Measurements from ENCODE around the gene RIC3. TPM values are rescaled to one million over a fixed set of nuclear protein-coding genes. Genes with fewer than 3 reads are reported as not detected.

The RIC3 gene
- total and polyA plus RNA-seq, 2 experiments from 2014 or later = 3.2 to 3.6 TPM

- peaks cover 8% of the 10 kb centered on the region for H4K20me1 ChIP-seq (ENCODE audit: insufficient read depth, poor library complexity, severe bottlenecking)
These were observed 81.1 kb downstream of the RIC3 start for GRCh38 chr11:8087756-8088155.

GRCh38 chr11:8087185-8087584 is 81.6 kb downstream of the RIC3 start:
- H3K4me1 ChIP-seq (ENCODE audit: insufficient read depth) = peaks cover 13% of the 10 kb centered on the region
- no peaks in the 10 kb centered on the region for H3K9me3 ChIP-seq (ENCODE audit: low read depth)
- no peaks in the 10 kb centered on the region for H3K9me2 ChIP-seq (replicated peaks; ENCODE audit: insufficient read depth)
- H4K20me1 ChIP-seq (ENCODE audit: insufficient read depth, poor library complexity, severe bottlenecking) = peaks cover 10% of the 10 kb centered on the region
- H3K36me3 ChIP-seq (replicated peaks; ENCODE audit: insufficient read depth, low read depth) = no peaks in the 10 kb centered on the region
- H3K4me2 ChIP-seq = no peak overlapping the region
- H2AFZ ChIP-seq = no peak overlapping the region
- H3K4me3 ChIP-seq = no peak overlapping the region
- DNase-seq (ENCODE audit: low spot score) = no peak
- H3K27ac ChIP-seq = no peak overlapping the region
- 85% methylated on average over 4 of the region's 4 CpGs for WGBS (ENCODE audit: low lambda C conversion rate, missing lambda C conversion rate)
- no peaks in the 10 kb centered on the region for H3K27me3 ChIP-seq
- TF ChIP-seq CTCF (IDR thresholded peaks at IDR 0.05; ENCODE audit: poor library complexity) = peak; percentile 17
- no peak for TF ChIP-seq EZH2 (IDR thresholded peaks at IDR 0.05; ENCODE audit: borderline replicate concordance)
- H3K79me2 ChIP-seq = peaks cover 55% of the 10 kb centered on the region

More at GRCh38 chr11:8087756-8088155, 81.1 kb downstream of the RIC3 start:
- 88% methylated on average over 3 of the region's 3 CpGs for WGBS (ENCODE audit: low lambda C conversion rate, missing lambda C conversion rate)
- Histone ChIP-seq H3K36me3 (replicated peaks; ENCODE audit: insufficient read depth, low read depth) (no peaks in the 10 kb centered on the region), H3K9me2 (replicated peaks; ENCODE audit: insufficient read depth) (no peaks in the 10 kb centered on the region), H3K4me3 (no peak overlapping the region), H3K79me2 (peaks cover 52% of the 10 kb centered on the region), H3K27me3 (no peaks in the 10 kb centered on the region), H3K4me1 (ENCODE audit: insufficient read depth) (peaks cover 10% of the 10 kb centered on the region), H2AFZ (no peak overlapping the region), H3K4me2 (no peak overlapping the region), H3K27ac (no peak overlapping the region), H3K9me3 (ENCODE audit: low read depth) (no peaks in the 10 kb centered on the region)
- DNase-seq (ENCODE audit: low spot score) = no peak
- no peak for TF ChIP-seq EZH2phosphoT487 (IDR thresholded peaks at IDR 0.05; ENCODE audit: low read depth, severe bottlenecking, unreplicated experiment)
- no peak for TF ChIP-seq EZH2 (IDR thresholded peaks at IDR 0.05; ENCODE audit: borderline replicate concordance)
- no peak for TF ChIP-seq CTCF (IDR thresholded peaks at IDR 0.05; ENCODE audit: poor library complexity)

- WGBS (ENCODE audit: low lambda C conversion rate, missing lambda C conversion rate) = 94% methylated on average over 7 of the region's 7 CpGs
- Histone ChIP-seq H3K4me3 (no peak overlapping the region), H3K36me3 (replicated peaks; ENCODE audit: insufficient read depth, low read depth) (no peaks in the 10 kb centered on the region), H3K4me2 (no peak overlapping the region), H4K20me1 (ENCODE audit: insufficient read depth, poor library complexity, severe bottlenecking) (peaks cover 13% of the 10 kb centered on the region), H3K9me3 (ENCODE audit: low read depth) (no peaks in the 10 kb centered on the region), H3K9me2 (replicated peaks; ENCODE audit: insufficient read depth) (no peaks in the 10 kb centered on the region), H3K27me3 (no peaks in the 10 kb centered on the region), H3K27ac (no peak overlapping the region), H3K79me2 (peaks cover 59% of the 10 kb centered on the region), H2AFZ (no peak overlapping the region), H3K4me1 (ENCODE audit: insufficient read depth) (peaks cover 19% of the 10 kb centered on the region)
- no peak for DNase-seq (ENCODE audit: low spot score)
- TF ChIP-seq EZH2 (IDR thresholded peaks at IDR 0.05; ENCODE audit: borderline replicate concordance) (no peak), EZH2phosphoT487 (IDR thresholded peaks at IDR 0.05; ENCODE audit: low read depth, severe bottlenecking, unreplicated experiment) (no peak), CTCF (IDR thresholded peaks at IDR 0.05; ENCODE audit: poor library complexity) (no peak)
These were observed 82.3 kb downstream of the RIC3 start for GRCh38 chr11:8086571-8086970.

- no peak overlapping the region for H3K4me3 ChIP-seq
- H3K79me2 ChIP-seq = peaks cover 59% of the 10 kb centered on the region
- no peak overlapping the region for H2AFZ ChIP-seq
- H3K27ac ChIP-seq = no peak overlapping the region
- H3K27me3 ChIP-seq = no peaks in the 10 kb centered on the region
- peaks cover 19% of the 10 kb centered on the region for H3K4me1 ChIP-seq (ENCODE audit: insufficient read depth)
- H3K4me2 ChIP-seq = no peak overlapping the region
- no peak for TF ChIP-seq EZH2phosphoT487 (IDR thresholded peaks at IDR 0.05; ENCODE audit: low read depth, severe bottlenecking, unreplicated experiment)
- TF ChIP-seq CTCF (IDR thresholded peaks at IDR 0.05; ENCODE audit: poor library complexity) = no peak
- TF ChIP-seq EZH2 (IDR thresholded peaks at IDR 0.05; ENCODE audit: borderline replicate concordance) = no peak
- no peaks in the 10 kb centered on the region for H3K9me2 ChIP-seq (replicated peaks; ENCODE audit: insufficient read depth)
- H4K20me1 ChIP-seq (ENCODE audit: insufficient read depth, poor library complexity, severe bottlenecking) = peaks cover 13% of the 10 kb centered on the region
- WGBS (ENCODE audit: low lambda C conversion rate, missing lambda C conversion rate) = 79% methylated on average over 8 of the region's 8 CpGs
- no peaks in the 10 kb centered on the region for H3K9me3 ChIP-seq (ENCODE audit: low read depth)
- H3K36me3 ChIP-seq (replicated peaks; ENCODE audit: insufficient read depth, low read depth) = no peaks in the 10 kb centered on the region
- DNase-seq (ENCODE audit: low spot score) = no peak
These were observed 82.8 kb downstream of the RIC3 start for GRCh38 chr11:8086001-8086479.
